Gastrocnemius medialis (tissue), 4 donors: Measurements from ENCODE around the gene ACADVL. TPM values are rescaled to one million over a fixed set of nuclear protein-coding genes. Genes with fewer than 3 reads are reported as not detected.

Source experiments
- ATAC-seq, 2 donors: fragments of 150-250 bp; one replicate each; pipeline ENCODE4 v1.9.1; 2016
- DNase-seq, 2 donors: peaks; one replicate each; pipeline ENCODE4 v3.0.0-alpha.2; 2019
- H3K27ac ChIP-seq, 4 donors: fragments of 200-600 bp; sonication (generic); 1 replicate in 1 of 4; 2 replicates in 3 of 4; pipeline ENCODE4 v1.5.1; 2016 to 2018; ENCODE audit warnings: mild to moderate bottlenecking in 2 of 4, moderate library complexity in 1 of 4
- H3K27me3 ChIP-seq, 3 donors: fragments of 200-600 bp; sonication (generic) in 2 of 3; 1 replicate in 1 of 3; 2 replicates in 2 of 3; pipeline versions ENCODE4 v1.5.1 to v1.6.0; 2016 to 2019; ENCODE audit warnings: mild to moderate bottlenecking in 1 of 3, moderate library complexity in 1 of 3
- H3K36me3 ChIP-seq, 2 donors: fragments of 200-600 bp; sonication (generic) in 1 of 2; one replicate each; pipeline ENCODE4 v1.5.1; 2017 to 2018
- H3K4me1 ChIP-seq, 2 donors: fragments of 200-600 bp; sonication (generic) in 1 of 2; one replicate each; pipeline ENCODE4 v1.5.1; 2016 to 2017; ENCODE audit warnings: mild to moderate bottlenecking in 2 of 2
- H3K4me3 ChIP-seq, 4 donors: fragments of 200-600 bp; sonication (generic) in 3 of 4; 1 replicate in 1 of 4; 2 replicates in 3 of 4; pipeline ENCODE4 v1.5.1; 2016 to 2019; ENCODE audit warnings: mild to moderate bottlenecking in 2 of 4
- H3K9me3 ChIP-seq, 3 donors: fragments of 200-600 bp; sonication (generic) in 2 of 3; 1 replicate in 1 of 3; 2 replicates in 2 of 3; pipeline ENCODE4 v1.5.1; 2016 to 2019
- POLR2A ChIP-seq, 2 donors: fragments of 450-650 bp; IDR thresholded peaks; one replicate each; pipeline ENCODE4 v1.6.1; 2017; ENCODE audit warnings: antibody characterized with exemption in 2 of 2, mild to moderate bottlenecking in 2 of 2, moderate library complexity in 2 of 2
- in situ Hi-C, 4 donors: fragments of 200-750 bp; cut with MboI; loops; one replicate each; pipeline versions ENCODE4 v1.15.0 to v1.8.0; 2017; ENCODE audit warnings: low sequenced_read_pairs in 4 of 4
- intact Hi-C: fragments of 100-400 bp; cut with DNase I; formaldehyde crosslinking; loops from one replicate; pipeline ENCODE4 v1.15.1; 2023; ENCODE audit warnings: low total_unique reads
- total RNA-seq, 4 donors: library from RNA; depleted of rRNA; stranded (reverse); fragments of >200 nt; gene quantifications; one replicate each; pipeline versions ENCODE4 v1.1.0 to v1.2.3, GENCODE V29; 2016
- TF ChIP-seq, protein P1 (sequence below), 5 experiments: fragments of 450-650 bp in 3 of 5; fragments of 200-600 bp in 2 of 5; sonication (generic) in 2 of 5; IDR thresholded peaks in 4 of 5; conservative IDR thresholded peaks in 1 of 5; 1 replicate in 4 of 5; 2 replicates in 1 of 5; pipeline ENCODE4 v1.5.1; 2016 to 2019; ENCODE audit warnings: antibody characterized with exemption in 5 of 5, mild to moderate bottlenecking in 3 of 5, moderate library complexity in 3 of 5

ACADVL gene
- total RNA-seq, 4 donors from 2014 or later: 771 to 1,217 (median 1,086) TPM

DNA sequence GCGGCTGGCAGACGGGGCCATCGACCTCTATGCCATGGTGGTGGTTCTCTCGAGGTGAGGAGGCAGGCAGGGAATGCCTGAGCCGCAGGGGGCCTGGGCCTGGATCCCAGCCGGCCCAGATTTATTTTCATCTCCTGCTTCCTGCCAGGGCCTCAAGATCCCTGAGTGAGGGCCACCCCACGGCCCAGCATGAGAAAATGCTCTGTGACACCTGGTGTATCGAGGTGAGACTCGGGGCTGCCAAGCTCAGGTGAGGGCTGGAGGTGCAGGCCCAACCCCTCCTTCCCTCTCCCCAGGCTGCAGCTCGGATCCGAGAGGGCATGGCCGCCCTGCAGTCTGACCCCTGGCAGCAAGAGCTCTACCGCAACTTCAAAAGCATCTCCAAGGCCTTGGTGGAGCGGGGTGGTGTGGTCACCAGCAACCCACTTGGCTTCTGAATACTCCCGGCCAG lies 4.9 kb downstream of the ACADVL start:
- DNase-seq: no peak
- in situ Hi-C loops: no loop called here
- no peaks in the 10 kb centered on the region for H3K27me3 ChIP-seq
- H3K4me1 ChIP-seq: peaks cover 24 to 39% of the 10 kb centered on the region in 2 donors
- TF ChIP-seq POLR2A (IDR thresholded peaks at IDR 0.05): no peak
- TF ChIP-seq, protein P1, sequence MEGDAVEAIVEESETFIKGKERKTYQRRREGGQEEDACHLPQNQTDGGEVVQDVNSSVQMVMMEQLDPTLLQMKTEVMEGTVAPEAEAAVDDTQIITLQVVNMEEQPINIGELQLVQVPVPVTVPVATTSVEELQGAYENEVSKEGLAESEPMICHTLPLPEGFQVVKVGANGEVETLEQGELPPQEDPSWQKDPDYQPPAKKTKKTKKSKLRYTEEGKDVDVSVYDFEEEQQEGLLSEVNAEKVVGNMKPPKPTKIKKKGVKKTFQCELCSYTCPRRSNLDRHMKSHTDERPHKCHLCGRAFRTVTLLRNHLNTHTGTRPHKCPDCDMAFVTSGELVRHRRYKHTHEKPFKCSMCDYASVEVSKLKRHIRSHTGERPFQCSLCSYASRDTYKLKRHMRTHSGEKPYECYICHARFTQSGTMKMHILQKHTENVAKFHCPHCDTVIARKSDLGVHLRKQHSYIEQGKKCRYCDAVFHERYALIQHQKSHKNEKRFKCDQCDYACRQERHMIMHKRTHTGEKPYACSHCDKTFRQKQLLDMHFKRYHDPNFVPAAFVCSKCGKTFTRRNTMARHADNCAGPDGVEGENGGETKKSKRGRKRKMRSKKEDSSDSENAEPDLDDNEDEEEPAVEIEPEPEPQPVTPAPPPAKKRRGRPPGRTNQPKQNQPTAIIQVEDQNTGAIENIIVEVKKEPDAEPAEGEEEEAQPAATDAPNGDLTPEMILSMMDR (IDR thresholded peaks at IDR 0.05 in 4 of 5, conservative IDR thresholded peaks at IDR 0.05 in 1 of 5): no peak
- H3K27ac ChIP-seq: peak overlapping the region in 2 of 4 donors; percentile 17 to 38
- H3K36me3 ChIP-seq: peaks cover 0 to 87% of the 10 kb centered on the region in 2 donors
- no peaks in the 10 kb centered on the region for H3K9me3 ChIP-seq
- no peak for ATAC-seq
- intact Hi-C loops: no loop called here
- H3K4me3 ChIP-seq: no peak overlapping the region

DNA sequence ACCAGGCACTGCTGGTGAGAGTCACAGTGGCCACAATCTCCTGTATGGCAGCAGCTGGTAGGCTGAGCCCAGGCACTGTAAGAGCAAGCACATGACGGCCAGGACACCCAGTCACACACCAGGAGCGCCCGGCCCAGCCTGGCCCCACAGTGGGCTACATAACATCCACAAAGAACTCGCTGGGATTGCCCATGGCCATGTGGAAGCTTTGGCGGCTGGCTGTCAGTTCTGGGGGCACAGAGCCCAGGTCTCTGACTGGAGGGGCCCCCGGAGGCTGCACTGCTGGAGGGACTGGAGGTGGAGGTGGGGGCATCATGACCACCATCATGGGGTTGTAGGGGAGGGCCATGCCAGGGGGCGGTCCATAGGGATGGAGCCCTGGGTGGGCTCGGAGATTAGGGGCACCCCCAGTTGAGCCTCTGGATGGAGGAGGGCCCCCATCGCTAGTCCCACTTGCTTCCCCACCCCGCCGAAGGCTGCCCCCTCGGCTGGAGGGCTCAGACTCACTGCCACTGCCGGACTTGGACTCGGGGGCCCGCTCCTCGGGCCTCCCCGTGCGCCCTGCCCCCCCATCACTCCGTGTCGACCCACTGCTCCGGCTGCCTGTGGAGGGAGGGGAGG lies 6.1 kb downstream of the ACADVL start:
- Histone ChIP-seq H3K9me3 (no peaks in the 10 kb centered on the region), H3K36me3 (peaks cover 0 to 96% of the 10 kb centered on the region in 2 donors), H3K4me3 (no peak overlapping the region), H3K27ac (peak overlapping the region in 1 of 4 donors; percentile 46), H3K4me1 (peaks cover 20 to 32% of the 10 kb centered on the region in 2 donors), H3K27me3 (no peaks in the 10 kb centered on the region)
- no peak for ATAC-seq
- in situ Hi-C loops (no loop called here), intact Hi-C loops (no loop called here)
- TF ChIP-seq, protein P1 (IDR thresholded peaks at IDR 0.05 in 4 of 5, conservative IDR thresholded peaks at IDR 0.05 in 1 of 5): no peak
- TF ChIP-seq POLR2A (IDR thresholded peaks at IDR 0.05): no peak
- no peak for DNase-seq

DNA sequence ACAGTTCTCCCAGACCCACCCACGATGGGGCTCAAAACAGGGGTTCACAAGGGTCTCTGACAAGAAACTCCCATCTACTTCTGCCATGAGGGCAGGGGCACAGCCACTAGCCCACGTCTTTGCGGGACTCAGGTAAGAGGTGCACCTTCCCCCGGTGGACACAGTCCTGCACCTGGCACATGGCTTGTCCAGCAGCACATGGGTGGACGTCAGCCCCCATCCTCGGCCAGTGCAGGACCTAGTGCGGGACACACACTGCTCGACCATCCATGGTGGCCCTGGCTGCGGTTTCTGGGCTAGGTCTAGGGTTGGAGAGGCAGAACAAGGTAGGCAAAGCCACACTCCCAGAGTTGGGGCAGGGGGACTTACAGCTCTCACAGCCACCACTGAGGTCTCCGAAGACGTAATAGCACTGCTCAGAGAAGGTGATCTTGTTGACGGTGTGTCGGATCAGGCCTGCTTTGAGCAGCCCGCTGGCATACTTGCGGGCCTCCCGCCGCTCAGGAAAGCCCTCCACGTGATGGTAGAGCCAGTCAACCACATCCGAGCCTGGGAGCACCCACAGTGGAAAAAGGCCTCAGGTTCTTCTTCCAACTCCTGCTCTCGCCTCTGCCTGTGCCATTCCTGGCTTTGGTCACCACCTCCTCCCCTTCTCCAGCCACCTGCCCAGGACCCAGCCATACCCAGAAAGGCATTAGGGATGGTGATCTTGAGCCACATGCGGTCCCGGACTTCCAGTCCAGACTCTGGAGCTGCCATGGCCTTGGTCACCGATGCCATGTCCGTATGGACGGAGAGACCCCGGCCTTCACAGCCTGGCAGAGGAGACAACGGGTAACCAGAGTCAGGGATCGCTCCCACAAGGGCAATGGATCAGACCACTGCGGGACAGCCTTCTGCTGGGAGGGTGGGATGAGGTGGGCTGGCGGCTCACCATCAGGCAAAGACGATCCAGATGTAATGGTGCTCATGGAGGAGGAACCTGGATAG lies 7.3 kb downstream of the ACADVL start:
- Histone ChIP-seq H3K4me1 (peaks cover 10 to 27% of the 10 kb centered on the region in 2 donors), H3K9me3 (no peaks in the 10 kb centered on the region), H3K36me3 (peaks cover 0 to 84% of the 10 kb centered on the region in 2 donors), H3K27me3 (no peaks in the 10 kb centered on the region), H3K27ac (peak overlapping the region in 1 of 4 donors; percentile 22), H3K4me3 (no peak overlapping the region)
- DNase-seq: no peak
- ATAC-seq: no peak
- intact Hi-C loops (no loop called here), in situ Hi-C loops (no loop called here)
- no peak for TF ChIP-seq POLR2A (IDR thresholded peaks at IDR 0.05)
- TF ChIP-seq, protein P1 (IDR thresholded peaks at IDR 0.05 in 4 of 5, conservative IDR thresholded peaks at IDR 0.05 in 1 of 5): no peak

GRCh38 chr17:7228920-7229319 lies 9.2 kb downstream of the ACADVL start:
- Histone ChIP-seq H3K27me3 (no peaks in the 10 kb centered on the region), H3K27ac (no peak overlapping the region), H3K36me3 (peaks cover 0 to 65% of the 10 kb centered on the region in 2 donors), H3K4me1 (peaks cover 21 to 33% of the 10 kb centered on the region in 2 donors), H3K9me3 (no peaks in the 10 kb centered on the region), H3K4me3 (no peak overlapping the region)
- in situ Hi-C loops (no loop called here), intact Hi-C loops (no loop called here)
- ATAC-seq (no peak), DNase-seq (no peak)
- TF ChIP-seq POLR2A (IDR thresholded peaks at IDR 0.05): no peak
- TF ChIP-seq, protein P1 (IDR thresholded peaks at IDR 0.05 in 4 of 5, conservative IDR thresholded peaks at IDR 0.05 in 1 of 5): no peak
